Embryonic facial prominence (tissue), 1 donor: ENCODE data around the gene ZSWIM3.
A peak's percentile ranks its signal among the peaks of the same experiment; 100 is the strongest.
"Not testable (repeated sequence)": the region's sequence is repeated elsewhere in the genome, so short reads cannot be mapped to it uniquely, and the experiment has no call there.

Experiments used
- DNase-seq: peaks from one replicate; pipeline ENCODE4 v3.0.0-alpha.2; 2016; ENCODE audit errors: extremely low spot score

The ZSWIM3 gene

GRCh38 chr20:45861221-45862075, 4.0 kb downstream of the ZSWIM3 start:
- DNase-seq = no peak

- no peak for DNase-seq
Measured at GRCh38 chr20:45863543-45864470, 6.4 kb downstream of the ZSWIM3 start.

GRCh38 chr20:45866454-45866853, 9.0 kb downstream of the ZSWIM3 start:
- DNase-seq = no peak

- DNase-seq = no peak
Measured at GRCh38 chr20:45867136-45867818, 9.9 kb downstream of the ZSWIM3 start.

GRCh38 chr20:45867819-45868176, 10.4 kb downstream of the ZSWIM3 start:
- DNase-seq = no peak

GRCh38 chr20:45872626-45873025, 15.2 kb downstream of the ZSWIM3 start:
- no peak for DNase-seq

GRCh38 chr20:45873409-45874103, 16.1 kb downstream of the ZSWIM3 start:
- DNase-seq = no peak

- not testable (repeated sequence) for DNase-seq
Measured at GRCh38 chr20:45874104-45874481, 16.7 kb downstream of the ZSWIM3 start.

- no peak for DNase-seq
Measured at GRCh38 chr20:45874576-45874975, 17.2 kb downstream of the ZSWIM3 start.

- no peak for DNase-seq
Measured at GRCh38 chr20:45878076-45878761, 20.8 kb downstream of the ZSWIM3 start.

GRCh38 chr20:45880988-45881788, 23.8 kb downstream of the ZSWIM3 start, which contains the start of gene ZSWIM1:
ZSWIM1 (plus strand) TSS chr20:45881227; CDS start chr20:45882593, 1,366 bp downstream.
- peak; percentile 94 for DNase-seq

GRCh38 chr20:45882469-45883099, 25.2 kb downstream of the ZSWIM3 start:
- DNase-seq = no peak

GRCh38 chr20:45883100-45883469, 25.7 kb downstream of the ZSWIM3 start:
- no peak for DNase-seq

GRCh38 chr20:45886590-45887345, 29.4 kb downstream of the ZSWIM3 start:
- DNase-seq = no peak

- DNase-seq = no peak
Measured at GRCh38 chr20:45887346-45887715, 29.9 kb downstream of the ZSWIM3 start, which contains the start of gene SPATA25. SPATA25 (minus strand) TSS chr20:45887622; CDS start chr20:45887590, 32 bp downstream.

- no peak for DNase-seq
Measured at GRCh38 chr20:45888681-45889080, 31.3 kb downstream of the ZSWIM3 start.

GRCh38 chr20:45890077-45890984, 32.9 kb downstream of the ZSWIM3 start:
- peak; percentile 31 for DNase-seq
